Stimulated activated CD4-positive, alpha-beta T cell treated with anti-CD3 and anti-CD28 coated beads, Interleukin-4, amount 100 ng/mL, for 24 hours (primary cell): ENCODE data around the gene DNASE1L2.

Experiments used
- DNase-seq: peaks from one replicate; pipeline ENCODE4 v3.0.0-alpha.2; 2020

The DNASE1L2 gene

DNA sequence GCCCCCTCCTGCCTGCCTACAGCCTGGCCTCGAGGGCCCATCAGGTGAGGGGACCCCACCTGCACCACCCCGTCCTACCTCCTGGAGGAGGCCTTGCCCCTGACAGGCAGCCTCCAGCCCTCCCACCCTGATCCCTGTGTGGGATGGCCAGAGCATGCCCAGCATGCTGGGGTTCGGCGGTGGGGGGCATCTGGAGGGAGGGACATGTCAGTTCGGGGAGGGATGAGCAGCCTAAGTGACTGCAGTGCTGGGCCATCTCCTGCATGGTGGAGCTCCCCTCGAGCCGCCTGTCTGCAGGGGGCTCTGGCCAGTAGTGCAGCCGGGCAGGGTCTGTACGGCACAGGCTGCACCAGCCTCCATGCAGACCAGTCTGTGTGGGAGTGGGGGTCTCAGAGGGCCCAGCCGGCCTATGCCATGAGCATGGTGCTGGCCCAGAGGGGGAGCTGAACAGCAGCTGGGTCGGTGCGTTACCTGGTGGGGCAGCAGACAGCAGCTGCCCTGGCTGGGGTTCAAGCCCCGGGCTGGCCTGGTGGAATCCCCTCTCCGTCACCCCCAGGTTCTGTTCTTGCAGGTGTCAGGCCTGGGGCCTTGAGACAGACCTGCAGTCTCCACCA lies 35.7 kb downstream of the DNASE1L2 start:
- DNase-seq = no peak

DNA sequence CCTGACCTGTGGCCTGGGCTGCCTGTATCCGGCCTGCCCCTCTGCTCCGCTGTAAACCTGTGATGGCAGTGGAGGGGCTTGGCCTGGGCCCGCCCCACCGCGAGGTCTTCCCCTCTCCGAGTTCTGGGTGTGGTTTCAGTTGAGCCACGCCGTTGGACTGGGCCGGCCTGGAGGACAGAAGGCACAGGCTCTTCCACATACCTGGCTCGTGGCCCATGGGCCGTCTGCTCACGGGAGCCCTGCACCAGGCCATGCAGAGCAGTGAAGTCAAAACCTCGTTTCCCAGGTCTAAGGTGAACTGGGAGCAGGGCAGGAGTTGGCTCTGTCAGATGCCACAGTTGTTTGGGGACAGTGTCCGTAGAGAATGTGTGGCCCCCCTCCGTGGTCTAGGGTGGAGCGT lies 37.2 kb downstream of the DNASE1L2 start:
- DNase-seq = no peak

DNA sequence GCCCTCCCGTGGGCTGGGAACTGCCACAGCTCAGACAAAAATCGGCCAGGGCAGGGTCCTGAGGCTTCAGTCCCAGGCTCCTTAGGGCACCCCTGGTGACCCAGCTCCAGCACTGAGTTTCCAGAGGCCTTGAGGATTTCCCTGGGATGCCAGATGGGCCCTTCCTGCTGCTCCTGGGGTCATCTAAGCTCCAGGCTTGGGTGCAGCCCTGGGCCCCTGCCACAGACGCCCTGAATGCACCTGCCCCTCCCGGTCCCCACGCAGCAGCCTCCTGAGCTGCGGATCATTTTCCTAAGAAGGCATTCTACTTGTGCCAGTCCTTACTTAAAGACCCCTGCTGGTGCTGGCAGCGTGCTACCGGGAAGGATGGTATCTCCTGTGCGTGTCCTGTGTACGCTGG lies 37.7 kb downstream of the DNASE1L2 start:
- no peak for DNase-seq

DNA sequence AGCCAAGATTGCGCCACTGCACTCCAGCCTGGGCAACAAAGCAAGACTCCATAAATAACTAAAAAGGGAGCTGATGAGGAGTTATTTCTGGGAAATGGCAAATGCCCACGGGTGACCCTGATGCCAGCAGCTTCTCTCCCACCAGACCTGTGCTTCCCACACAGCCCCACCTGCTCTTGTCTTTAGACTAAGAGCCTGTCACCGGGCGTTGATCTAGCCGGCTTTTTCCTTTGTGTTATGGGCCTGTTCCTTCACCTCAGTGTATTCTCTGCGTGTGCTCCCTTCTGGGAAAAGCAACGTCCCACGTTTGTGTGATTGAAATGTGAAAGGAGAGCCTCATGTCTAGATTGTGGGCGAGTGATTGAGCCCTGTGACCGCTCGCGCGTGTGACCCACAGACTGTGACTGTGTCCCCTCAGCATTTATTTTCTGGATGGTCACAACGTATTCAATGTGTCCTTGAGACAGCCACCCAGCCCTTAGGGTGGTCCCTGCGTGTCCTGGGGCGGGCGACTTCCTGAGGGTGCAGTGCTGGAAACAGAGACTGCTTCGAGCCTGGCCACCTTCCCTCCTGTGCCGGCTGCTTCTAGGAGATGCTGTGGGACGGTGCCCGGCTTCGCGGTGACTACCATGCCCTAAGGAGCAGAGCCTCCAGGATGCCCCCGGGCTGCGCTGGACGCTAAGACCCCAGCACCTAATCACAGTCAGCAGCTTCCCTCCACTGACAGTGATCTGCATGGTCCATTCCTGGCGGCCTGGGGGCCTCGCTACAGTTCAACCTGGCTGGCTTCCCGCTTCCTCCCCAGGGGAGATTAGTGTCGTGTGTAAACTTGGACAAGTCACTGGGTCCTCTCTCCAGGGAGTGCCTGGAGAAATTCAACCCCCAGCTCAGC lies 39.5 kb downstream of the DNASE1L2 start:
- no peak for DNase-seq

- DNase-seq = no peak
Measured at GRCh38 chr16:2276368-2277195, 40.3 kb downstream of the DNASE1L2 start.

DNA sequence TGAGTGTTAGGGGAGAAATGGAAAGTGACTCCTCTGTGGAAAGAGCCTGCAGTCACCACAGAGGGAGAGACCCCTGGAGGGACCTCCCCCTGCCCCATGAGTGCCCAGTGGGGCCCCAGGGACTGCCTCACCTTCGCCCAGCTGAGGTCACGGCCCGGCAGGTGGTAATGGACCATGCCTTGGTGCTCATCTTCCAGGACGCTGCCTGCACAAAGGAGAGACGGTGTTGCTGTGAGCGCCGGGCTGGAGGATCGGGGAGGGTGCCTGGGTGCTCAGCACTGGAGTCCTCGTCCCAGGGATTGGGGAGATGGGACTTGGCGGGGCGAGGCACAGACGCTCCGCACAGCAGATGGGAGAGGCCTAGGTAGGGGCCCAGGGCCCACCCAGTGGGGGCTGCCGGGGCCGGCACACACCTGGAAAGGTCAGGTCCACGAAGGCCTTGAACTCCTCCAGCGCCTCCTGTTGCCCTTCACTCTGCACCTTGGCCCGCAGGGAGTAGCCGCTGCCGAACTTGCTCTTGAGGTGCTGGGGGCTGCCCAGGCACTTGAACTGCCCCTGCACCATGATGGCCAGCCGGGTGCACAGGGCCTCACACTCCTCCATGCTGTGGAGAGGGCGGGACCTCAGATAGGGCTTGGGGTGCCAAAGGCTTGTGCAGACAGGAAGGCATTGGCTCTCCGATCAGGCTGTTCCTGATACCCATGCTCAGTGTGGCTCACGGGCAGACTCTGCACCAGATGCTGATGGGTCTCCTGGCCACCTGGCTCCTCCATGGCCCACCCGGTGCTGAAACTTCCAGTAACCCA lies 41.4 kb downstream of the DNASE1L2 start:
- no peak for DNase-seq

DNA sequence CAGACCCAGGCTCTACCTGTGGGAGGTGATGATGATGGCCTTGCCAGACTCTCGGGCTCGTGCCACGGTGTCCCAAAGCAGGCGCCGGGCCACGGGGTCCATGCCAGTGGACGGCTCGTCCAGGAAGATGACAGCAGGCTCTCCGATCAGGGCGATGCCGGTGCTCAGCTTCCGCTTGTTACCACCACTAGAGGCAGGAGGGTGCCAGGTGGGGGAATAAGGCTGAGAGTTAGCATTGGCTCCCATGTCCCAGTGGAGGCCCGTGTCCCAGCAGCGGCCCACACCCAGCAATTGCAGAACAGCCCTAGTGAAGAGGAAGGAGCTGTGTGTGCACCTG lies 42.0 kb downstream of the DNASE1L2 start:
- DNase-seq = no peak

DNA sequence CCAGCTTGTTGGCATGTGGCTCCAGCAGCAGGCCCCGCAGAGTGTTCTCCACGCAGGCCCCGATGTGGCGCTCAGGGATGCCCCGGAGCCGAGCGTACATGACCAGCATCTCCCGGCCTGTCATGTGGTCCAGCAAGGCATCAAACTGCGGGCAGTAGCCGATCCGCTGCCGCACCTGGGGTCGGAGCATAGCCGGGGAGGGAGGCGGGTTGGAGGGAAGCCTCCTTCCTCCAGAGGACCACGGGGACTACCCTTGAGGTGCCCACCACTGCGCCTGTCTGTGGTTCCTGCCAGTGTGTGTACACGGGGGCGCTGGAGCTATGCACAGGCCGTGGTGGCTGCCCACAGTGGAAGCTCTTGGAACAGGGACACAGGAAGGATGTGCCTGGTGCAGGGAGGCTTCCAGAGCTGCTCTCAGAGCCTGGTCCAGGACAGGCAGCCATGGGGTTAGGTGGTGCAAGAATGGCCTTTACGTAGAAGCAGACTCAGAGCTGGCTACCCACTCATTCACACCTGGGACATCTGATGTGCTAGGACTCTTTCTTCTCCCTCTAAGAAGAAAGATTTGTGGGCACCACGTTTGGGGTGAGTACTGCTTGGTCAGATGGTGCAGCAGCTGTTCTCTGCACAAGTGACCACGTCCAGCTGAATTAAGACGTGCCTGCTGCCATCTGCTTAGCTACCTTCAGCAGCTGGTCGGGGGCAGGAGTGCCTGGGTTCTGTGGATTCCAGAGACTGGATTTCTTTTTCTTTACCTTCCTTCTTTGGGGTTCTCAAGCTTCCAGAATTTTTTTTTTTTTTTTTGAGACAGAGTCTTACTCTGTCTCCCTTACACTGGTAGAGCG lies 42.9 kb downstream of the DNASE1L2 start:
- DNase-seq = no peak

- DNase-seq = no peak
Measured at GRCh38 chr16:2280461-2280860, 44.2 kb downstream of the DNASE1L2 start.

DNA sequence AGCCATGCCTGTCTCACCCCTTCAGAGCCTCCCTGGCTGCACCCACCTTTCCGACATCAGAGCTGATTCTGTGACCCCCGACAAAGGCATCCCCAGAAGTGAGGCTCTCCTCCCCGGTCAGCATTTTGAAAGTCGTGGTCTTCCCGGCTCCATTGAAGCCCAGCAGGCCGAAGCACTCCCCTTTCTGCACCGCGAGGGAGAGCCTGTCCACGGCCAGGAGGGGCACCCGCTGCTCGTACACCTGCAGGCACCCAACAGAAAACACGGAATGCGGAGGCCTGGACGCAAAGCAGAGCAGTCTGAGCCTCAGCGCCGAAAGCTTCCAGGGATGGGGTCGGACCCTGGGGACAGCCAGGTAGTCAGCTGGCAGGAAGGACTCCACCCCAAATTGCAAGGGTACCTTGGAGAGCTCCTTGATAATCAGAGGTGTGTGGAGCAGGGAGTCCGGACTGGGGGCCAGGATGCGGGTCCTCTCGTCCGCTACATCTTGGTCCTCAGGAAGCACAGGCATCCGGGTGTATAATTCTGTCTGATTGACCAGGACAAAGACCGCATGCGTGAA lies 44.8 kb downstream of the DNASE1L2 start:
- no peak for DNase-seq

GRCh38 chr16:2282262-2282661 lies 46.0 kb downstream of the DNASE1L2 start:
- DNase-seq = no peak

- DNase-seq = no peak
Measured at GRCh38 chr16:2282866-2283555, 46.8 kb downstream of the DNASE1L2 start.

GRCh38 chr16:2284001-2284770 lies 47.9 kb downstream of the DNASE1L2 start:
- DNase-seq = no peak

- DNase-seq = no peak
Measured at GRCh38 chr16:2284797-2285576, 48.7 kb downstream of the DNASE1L2 start.

DNA sequence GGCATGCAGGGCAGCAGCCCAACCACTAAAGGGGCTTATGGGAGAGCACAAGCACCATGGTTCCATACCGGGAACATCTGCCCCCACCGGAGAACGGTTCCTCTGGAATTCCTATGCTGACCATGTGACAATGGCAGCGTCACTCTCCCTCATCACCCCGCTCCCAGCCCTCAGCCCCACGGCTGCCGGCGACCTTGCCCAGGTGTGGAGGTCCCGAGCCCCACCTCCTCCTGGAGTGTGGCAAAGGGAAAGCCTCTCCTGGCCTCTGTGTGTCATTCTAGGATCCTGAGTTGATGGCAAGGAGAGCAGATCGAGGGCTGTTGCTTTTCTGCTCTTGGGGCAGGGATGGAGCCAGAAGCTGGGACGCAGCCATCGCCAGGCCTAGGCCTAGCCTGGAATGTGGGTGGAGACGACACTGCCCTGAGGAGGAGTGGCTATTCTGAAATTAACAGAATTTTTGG lies 49.5 kb downstream of the DNASE1L2 start:
- no peak for DNase-seq

- no peak for DNase-seq
Measured at GRCh38 chr16:2286550-2286949, 50.3 kb downstream of the DNASE1L2 start.

DNA sequence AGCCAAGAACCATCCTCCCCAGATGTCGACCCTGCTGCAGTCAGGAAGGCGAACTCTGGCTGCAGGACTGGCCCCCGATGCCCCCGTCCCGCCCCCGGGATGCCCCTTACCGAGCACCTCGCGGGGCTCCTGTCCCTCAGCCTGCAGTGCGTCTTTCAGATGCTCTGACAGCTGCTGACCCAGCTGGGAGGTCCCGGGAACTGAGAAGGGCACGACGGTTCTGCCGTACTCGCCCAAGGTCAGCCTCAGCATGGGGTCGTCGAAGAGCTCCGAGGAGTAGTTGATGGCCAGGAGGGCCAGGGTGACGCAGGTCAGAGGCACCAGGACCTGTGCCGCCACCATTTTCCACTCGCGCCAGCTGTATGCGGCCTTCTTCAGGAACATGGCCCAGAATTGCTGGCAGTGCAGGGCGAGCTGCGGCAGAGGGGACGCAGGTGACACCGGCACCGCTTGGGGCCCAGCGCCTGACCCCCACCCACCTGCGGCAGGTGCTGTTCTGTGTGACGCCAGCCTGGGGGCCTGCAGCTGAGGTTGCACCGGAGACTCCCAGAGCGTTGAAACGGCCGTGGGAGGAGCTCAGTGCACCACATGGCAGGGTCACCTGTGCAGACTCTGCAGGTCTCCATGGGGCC lies 51.8 kb downstream of the DNASE1L2 start:
- DNase-seq = no peak
